GM12875 (cell line): ENCODE results near the gene E2F2.

ENCODE experiments used
- H3K4me3 ChIP-seq: one replicate; pipeline ENCODE4 v1.5.1; 2011; ENCODE audit warnings: low read depth, low read length, control low read depth
- CTCF ChIP-seq: IDR thresholded peaks from 2 replicates; pipeline ENCODE4 v1.5.1; 2011; ENCODE audit warnings: low read depth, mild to moderate bottlenecking, control low read depth, inconsistent platforms, low read length, moderate library complexity, borderline replicate concordance; ENCODE audit not compliant: insufficient read depth

The E2F2 gene

GRCh38 chr1:23475134-23475628 lies 55.9 kb downstream of the E2F2 start:
- H3K4me3 ChIP-seq: no peak overlapping the region

GRCh38 chr1:23473037-23473800 lies 57.8 kb downstream of the E2F2 start:
- TF ChIP-seq CTCF: no peak

More at GRCh38 chr1:23475134-23475628, 55.9 kb downstream of the E2F2 start:
- no peak for TF ChIP-seq CTCF

GRCh38 chr1:23472351-23473036 lies 58.5 kb downstream of the E2F2 start:
- no peak for TF ChIP-seq CTCF
- H3K4me3 ChIP-seq: no peak overlapping the region

More at GRCh38 chr1:23473037-23473800, 57.8 kb downstream of the E2F2 start:
- H3K4me3 ChIP-seq: no peak overlapping the region

- H3K4me3 ChIP-seq: no peak overlapping the region
- TF ChIP-seq CTCF: no peak
Measured at GRCh38 chr1:23471473-23472075, 59.5 kb downstream of the E2F2 start.

- H3K4me3 ChIP-seq: no peak overlapping the region
- TF ChIP-seq CTCF: no peak
Measured at GRCh38 chr1:23470282-23471070, 60.6 kb downstream of the E2F2 start.

GRCh38 chr1:23469372-23469982 lies 61.6 kb downstream of the E2F2 start:
- TF ChIP-seq CTCF: no peak
- no peak overlapping the region for H3K4me3 ChIP-seq
